ENCODE results near the gene ELP6.
"Not testable (repeated sequence)": the region's sequence is repeated elsewhere in the genome, so short reads cannot be mapped to it uniquely, and the experiment has no call there.

ELP6 gene

DNA sequence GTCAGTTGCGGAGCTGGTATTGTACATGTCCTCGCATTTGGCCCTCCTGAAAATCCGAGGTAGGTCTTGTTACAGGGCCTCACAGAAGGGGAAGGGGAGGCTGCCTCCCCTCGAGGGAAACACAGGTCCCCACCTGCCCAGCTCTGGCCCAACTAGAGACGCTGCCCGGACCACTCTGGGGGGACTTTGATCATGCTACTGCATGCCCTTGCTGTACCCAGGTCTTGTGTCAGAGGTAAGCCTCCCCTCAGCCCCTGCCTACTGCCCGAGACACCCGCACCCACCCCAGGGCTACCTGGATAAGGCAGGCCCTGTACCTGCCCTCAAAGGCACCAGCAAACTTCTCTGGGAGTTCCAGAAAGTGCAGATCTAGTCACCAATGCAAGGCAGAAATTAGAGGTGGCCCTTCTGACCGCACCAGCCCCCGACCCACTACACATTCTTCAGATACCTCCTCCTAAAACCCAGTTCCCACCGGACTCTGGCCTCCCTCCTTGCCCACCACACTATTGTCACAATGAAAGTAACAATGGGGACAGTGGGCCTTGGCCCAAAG is 36.8 kb downstream of the ELP6 start:
- no peak for DNase-seq (ENCODE audit: insufficient read length)
- FAIRE-seq = no peak
- TF ChIP-seq POLR2AphosphoS5 (IDR thresholded peaks at IDR 0.05; ENCODE audit: low read depth, low read length) (no peak), POLR2A (IDR thresholded peaks at IDR 0.05; ENCODE audit: low read depth, low read length) (no peak), TAF1 (IDR thresholded peaks at IDR 0.05; ENCODE audit: borderline replicate concordance, low read depth, low read length) (no peak)

DNA sequence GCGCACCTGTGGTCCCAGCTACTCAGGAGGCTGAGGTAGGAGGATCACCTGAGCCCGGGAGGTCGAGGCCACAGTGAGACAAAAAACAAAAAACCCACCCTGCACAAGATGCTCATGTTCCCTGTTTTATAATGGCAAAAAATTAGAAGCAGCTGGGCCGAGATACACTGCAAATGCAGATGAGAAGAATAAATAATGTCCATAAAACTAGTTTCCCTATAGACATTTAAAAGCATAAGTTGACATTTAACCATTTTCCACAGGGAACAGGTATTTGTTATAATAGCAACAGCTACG is 37.2 kb downstream of the ELP6 start:
- TF ChIP-seq POLR2AphosphoS5 (IDR thresholded peaks at IDR 0.05; ENCODE audit: low read depth, low read length) = no peak
- TF ChIP-seq POLR2A (IDR thresholded peaks at IDR 0.05; ENCODE audit: low read depth, low read length) = no peak
- no peak for DNase-seq (ENCODE audit: insufficient read length)
- no peak for FAIRE-seq

- TF ChIP-seq POLR2A (IDR thresholded peaks at IDR 0.05; ENCODE audit: low read depth, low read length) (peak; percentile 32; the same call in 1 of the 2 replicates), TAF1 (IDR thresholded peaks at IDR 0.05; ENCODE audit: borderline replicate concordance, low read depth, low read length) (no peak)
- DNase-seq (ENCODE audit: insufficient read length) = peak; percentile 86
- FAIRE-seq = peak; percentile 99
Measured at GRCh38 chr3:47475570-47476329, 37.8 kb downstream of the ELP6 start, which contains the start of gene SCAP. TSS of gene SCAP (minus strand) at chr3:47475941. CDS start at chr3:47442993, 32,948 bp downstream.

GRCh38 chr3:47475029-47475569 is 38.4 kb downstream of the ELP6 start:
- no peak for TF ChIP-seq TAF1 (IDR thresholded peaks at IDR 0.05; ENCODE audit: borderline replicate concordance, low read depth, low read length)
- no peak for TF ChIP-seq POLR2AphosphoS5 (IDR thresholded peaks at IDR 0.05; ENCODE audit: low read depth, low read length)
- TF ChIP-seq POLR2A (IDR thresholded peaks at IDR 0.05; ENCODE audit: low read depth, low read length) = no peak
- DNase-seq (ENCODE audit: insufficient read length) (no peak), FAIRE-seq (no peak)

- TF ChIP-seq TAF1 (IDR thresholded peaks at IDR 0.05; ENCODE audit: borderline replicate concordance, low read depth, low read length) (no peak), POLR2AphosphoS5 (IDR thresholded peaks at IDR 0.05; ENCODE audit: low read depth, low read length) (no peak), POLR2A (IDR thresholded peaks at IDR 0.05; ENCODE audit: low read depth, low read length) (no peak)
- DNase-seq (ENCODE audit: insufficient read length) (no peak), FAIRE-seq (no peak)
Measured at GRCh38 chr3:47473391-47473790, 40.1 kb downstream of the ELP6 start.

DNA sequence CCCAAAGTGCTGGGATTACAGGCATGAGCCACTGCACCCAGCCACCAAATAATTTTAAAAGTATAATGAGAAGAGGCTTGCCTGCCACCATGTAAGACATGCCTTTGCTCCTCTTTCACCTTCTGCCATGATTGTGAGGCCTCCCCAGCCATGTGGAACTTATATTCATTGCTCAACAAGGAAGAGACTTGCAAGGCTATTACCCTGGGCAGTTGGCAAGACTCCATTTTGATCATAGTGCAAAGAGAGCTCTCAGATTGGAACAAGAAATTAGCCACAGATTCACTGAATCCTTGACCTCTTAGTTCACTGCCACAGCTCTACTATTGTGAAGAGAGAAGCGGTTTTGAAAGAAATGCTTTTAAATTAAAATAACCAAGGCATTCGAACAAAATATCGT is 43.9 kb downstream of the ELP6 start:
- TF ChIP-seq TAF1 (IDR thresholded peaks at IDR 0.05; ENCODE audit: borderline replicate concordance, low read depth, low read length) = no peak
- TF ChIP-seq POLR2AphosphoS5 (IDR thresholded peaks at IDR 0.05; ENCODE audit: low read depth, low read length) = no peak
- TF ChIP-seq POLR2A (IDR thresholded peaks at IDR 0.05; ENCODE audit: low read depth, low read length) = no peak
- FAIRE-seq (no peak), DNase-seq (ENCODE audit: insufficient read length) (no peak)

DNA sequence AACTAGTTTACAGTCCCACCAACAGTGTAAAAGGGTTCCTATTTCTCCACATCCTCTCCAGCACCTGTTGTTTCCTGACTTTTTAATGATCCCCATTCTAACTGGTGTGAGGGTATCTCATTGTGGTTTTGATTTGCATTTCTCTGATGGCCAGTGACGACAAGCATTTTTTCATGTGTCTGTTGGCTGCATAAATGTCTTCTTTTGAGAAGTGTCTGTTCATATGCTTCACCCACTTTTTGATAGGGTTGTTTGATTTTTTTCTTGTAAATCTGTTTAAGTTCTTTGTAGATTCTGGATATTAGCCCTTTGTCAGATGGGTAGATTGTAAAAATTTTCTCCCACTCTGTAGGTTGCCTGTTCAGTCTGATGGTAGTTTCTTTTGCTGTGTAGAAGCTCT is 45.2 kb downstream of the ELP6 start:
- not testable (repeated sequence) for DNase-seq (ENCODE audit: insufficient read length); FAIRE-seq

DNA sequence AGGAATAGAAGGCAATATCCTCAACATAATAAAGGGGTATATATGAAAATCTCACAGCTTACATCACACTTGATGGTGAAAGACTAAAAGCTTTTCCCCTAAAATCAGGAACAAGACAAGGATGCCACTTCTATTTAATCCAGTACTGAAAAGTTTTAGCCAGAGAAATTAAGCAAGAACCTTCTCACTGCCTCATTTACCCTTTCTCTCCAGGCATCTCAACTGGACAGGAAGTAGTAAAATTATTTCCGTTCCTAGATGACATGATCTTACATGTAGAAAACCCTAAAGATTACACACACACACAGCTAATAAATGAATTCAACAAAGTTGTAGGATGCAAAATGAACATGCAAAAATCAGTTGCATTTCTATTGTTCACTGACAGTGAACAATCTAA is 48.9 kb downstream of the ELP6 start:
- TF ChIP-seq POLR2A (IDR thresholded peaks at IDR 0.05; ENCODE audit: low read depth, low read length) (no peak), POLR2AphosphoS5 (IDR thresholded peaks at IDR 0.05; ENCODE audit: low read depth, low read length) (no peak)
- DNase-seq (ENCODE audit: insufficient read length) (no peak), FAIRE-seq (no peak)

DNA sequence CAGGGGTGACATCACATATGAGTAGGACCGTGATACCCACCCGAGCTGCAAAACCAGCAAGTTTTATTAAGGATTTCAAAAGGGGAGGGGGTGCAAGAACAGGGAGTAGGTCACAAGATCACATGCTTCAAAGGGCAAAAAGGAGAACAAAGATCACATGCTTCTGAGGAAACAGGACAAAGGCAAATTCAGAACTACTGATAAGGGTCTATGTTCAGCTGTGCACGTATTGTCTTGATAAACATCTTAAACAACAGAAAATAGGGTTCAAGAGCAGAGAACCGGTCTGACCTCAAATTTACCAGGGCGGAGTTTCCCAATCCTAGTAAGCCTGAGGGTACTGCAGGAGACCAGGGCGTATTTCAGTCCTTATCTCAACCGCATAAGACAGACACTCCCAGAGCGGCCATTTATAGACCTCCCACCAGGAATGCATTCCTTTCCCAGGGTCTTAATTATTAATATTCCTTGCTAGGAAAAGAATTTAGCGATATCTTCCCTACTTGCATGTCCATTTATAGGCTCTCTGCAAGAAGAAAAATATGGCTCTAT is 53.9 kb downstream of the ELP6 start:
- not testable (repeated sequence) for FAIRE-seq; DNase-seq (ENCODE audit: insufficient read length)

GRCh38 chr3:47456984-47457383 is 56.5 kb downstream of the ELP6 start:
- no peak for DNase-seq (ENCODE audit: insufficient read length)
- FAIRE-seq = no peak
- TF ChIP-seq POLR2AphosphoS5 (IDR thresholded peaks at IDR 0.05; ENCODE audit: low read depth, low read length) = no peak
- no peak for TF ChIP-seq POLR2A (IDR thresholded peaks at IDR 0.05; ENCODE audit: low read depth, low read length)
- no peak for TF ChIP-seq TAF1 (IDR thresholded peaks at IDR 0.05; ENCODE audit: borderline replicate concordance, low read depth, low read length)

- FAIRE-seq (no peak), DNase-seq (ENCODE audit: insufficient read length) (no peak)
- no peak for TF ChIP-seq POLR2AphosphoS5 (IDR thresholded peaks at IDR 0.05; ENCODE audit: low read depth, low read length)
- no peak for TF ChIP-seq TAF1 (IDR thresholded peaks at IDR 0.05; ENCODE audit: borderline replicate concordance, low read depth, low read length)
- TF ChIP-seq POLR2A (IDR thresholded peaks at IDR 0.05; ENCODE audit: low read depth, low read length) = no peak
Measured at GRCh38 chr3:47455806-47456452, 57.6 kb downstream of the ELP6 start.
